PFSK-1 (cell line): ENCODE data around the gene HJURP.

ENCODE experiments used
- FOXP2 ChIP-seq: optimal IDR thresholded peaks from 2 replicates; pipeline ENCODE3; 2011; ENCODE audit warnings: borderline replicate concordance, control low read depth, inconsistent platforms; ENCODE audit not compliant: insufficient read depth; ENCODE audit errors: extremely low read length, extremely low read depth
- POLR2AphosphoS5 ChIP-seq: IDR thresholded peaks from 2 replicates; pipeline ENCODE4 v1.6.1; 2012; ENCODE audit warnings: low read depth, mild to moderate bottlenecking, control low read depth, low read length, moderate library complexity
- SIN3A ChIP-seq: IDR thresholded peaks from 2 replicates; pipeline ENCODE4 v1.6.1; 2012; ENCODE audit warnings: mild to moderate bottlenecking, low read length, moderate library complexity, borderline replicate concordance; ENCODE audit not compliant: insufficient read depth
- TAF1 ChIP-seq: IDR thresholded peaks from 2 replicates; pipeline ENCODE4 v1.6.1; 2012; ENCODE audit warnings: low read length, control low read depth, borderline replicate concordance; ENCODE audit not compliant: insufficient read depth
- TF ChIP-seq, protein P1 (sequence below), 2 experiments: IDR thresholded peaks; 2 replicates each; pipeline versions ENCODE4 v1.6.1 to v1.8.0; 2011 to 2012; ENCODE audit warnings: low read depth in 2 of 2, low read length in 2 of 2, control low read depth in 1 of 2, inconsistent platforms in 1 of 2, mild to moderate bottlenecking in 1 of 2, moderate library complexity in 1 of 2; ENCODE audit not compliant: insufficient read depth in 1 of 2

Gene HJURP

DNA sequence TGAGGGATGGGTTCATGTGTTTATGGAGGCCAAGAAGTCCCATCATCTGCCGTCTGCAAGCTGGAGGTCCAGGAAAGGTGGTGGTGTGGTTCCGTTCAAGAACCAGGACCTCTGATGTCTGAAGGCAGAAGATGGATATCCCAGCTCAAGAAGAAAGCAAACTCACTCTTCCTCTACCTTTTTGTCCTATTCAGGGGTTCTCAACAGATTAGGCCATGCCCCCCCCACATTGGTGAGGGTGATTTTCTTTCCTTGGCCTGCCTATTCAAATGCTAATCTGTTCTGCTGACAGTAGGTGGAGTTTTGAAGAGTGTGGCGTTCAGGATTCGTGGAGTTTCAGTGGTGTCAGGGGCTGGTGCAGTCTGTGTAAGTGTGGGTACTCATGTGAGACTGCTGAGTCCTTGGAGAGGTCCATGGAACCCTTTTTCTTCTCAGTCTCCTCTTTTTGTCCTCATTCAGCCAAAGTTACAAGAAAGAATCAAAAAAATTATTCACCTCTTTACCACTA, 8.0 kb upstream of the HJURP start:
- TF ChIP-seq TAF1 (no peak), FOXP2 (no peak), POLR2AphosphoS5 (no peak), SIN3A (no peak)
- TF ChIP-seq, protein P1, sequence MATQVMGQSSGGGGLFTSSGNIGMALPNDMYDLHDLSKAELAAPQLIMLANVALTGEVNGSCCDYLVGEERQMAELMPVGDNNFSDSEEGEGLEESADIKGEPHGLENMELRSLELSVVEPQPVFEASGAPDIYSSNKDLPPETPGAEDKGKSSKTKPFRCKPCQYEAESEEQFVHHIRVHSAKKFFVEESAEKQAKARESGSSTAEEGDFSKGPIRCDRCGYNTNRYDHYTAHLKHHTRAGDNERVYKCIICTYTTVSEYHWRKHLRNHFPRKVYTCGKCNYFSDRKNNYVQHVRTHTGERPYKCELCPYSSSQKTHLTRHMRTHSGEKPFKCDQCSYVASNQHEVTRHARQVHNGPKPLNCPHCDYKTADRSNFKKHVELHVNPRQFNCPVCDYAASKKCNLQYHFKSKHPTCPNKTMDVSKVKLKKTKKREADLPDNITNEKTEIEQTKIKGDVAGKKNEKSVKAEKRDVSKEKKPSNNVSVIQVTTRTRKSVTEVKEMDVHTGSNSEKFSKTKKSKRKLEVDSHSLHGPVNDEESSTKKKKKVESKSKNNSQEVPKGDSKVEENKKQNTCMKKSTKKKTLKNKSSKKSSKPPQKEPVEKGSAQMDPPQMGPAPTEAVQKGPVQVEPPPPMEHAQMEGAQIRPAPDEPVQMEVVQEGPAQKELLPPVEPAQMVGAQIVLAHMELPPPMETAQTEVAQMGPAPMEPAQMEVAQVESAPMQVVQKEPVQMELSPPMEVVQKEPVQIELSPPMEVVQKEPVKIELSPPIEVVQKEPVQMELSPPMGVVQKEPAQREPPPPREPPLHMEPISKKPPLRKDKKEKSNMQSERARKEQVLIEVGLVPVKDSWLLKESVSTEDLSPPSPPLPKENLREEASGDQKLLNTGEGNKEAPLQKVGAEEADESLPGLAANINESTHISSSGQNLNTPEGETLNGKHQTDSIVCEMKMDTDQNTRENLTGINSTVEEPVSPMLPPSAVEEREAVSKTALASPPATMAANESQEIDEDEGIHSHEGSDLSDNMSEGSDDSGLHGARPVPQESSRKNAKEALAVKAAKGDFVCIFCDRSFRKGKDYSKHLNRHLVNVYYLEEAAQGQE (IDR thresholded peaks at IDR 0.05; ENCODE audit: insufficient read depth in 1 of 2, low read depth in 2 of 2, low read length in 2 of 2): no peak

DNA sequence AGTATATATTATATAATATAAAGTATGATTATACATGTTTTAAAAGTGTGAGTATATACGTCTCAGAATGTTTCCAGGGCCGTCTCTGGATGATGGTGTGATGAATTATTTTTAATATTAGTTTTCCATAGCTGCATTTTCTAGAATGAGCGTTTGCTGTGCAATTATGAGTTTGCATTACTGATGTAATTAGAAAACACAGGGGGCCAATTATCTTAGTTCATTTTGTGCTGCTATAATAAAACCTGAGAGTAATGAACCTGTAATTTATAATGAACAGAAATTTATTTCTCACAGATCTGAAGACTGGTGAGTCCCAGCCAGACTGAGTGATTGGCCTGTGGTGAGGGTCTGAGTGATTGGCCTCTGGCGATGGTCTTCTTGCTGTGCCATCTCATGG, 4.0 kb upstream of the HJURP start:
- TF ChIP-seq, protein P1 (IDR thresholded peaks at IDR 0.05; ENCODE audit: insufficient read depth in 1 of 2, low read depth in 2 of 2, low read length in 2 of 2): no peak
- TF ChIP-seq TAF1: no peak
- TF ChIP-seq FOXP2: no peak
- no peak for TF ChIP-seq POLR2AphosphoS5
- TF ChIP-seq SIN3A: no peak

DNA sequence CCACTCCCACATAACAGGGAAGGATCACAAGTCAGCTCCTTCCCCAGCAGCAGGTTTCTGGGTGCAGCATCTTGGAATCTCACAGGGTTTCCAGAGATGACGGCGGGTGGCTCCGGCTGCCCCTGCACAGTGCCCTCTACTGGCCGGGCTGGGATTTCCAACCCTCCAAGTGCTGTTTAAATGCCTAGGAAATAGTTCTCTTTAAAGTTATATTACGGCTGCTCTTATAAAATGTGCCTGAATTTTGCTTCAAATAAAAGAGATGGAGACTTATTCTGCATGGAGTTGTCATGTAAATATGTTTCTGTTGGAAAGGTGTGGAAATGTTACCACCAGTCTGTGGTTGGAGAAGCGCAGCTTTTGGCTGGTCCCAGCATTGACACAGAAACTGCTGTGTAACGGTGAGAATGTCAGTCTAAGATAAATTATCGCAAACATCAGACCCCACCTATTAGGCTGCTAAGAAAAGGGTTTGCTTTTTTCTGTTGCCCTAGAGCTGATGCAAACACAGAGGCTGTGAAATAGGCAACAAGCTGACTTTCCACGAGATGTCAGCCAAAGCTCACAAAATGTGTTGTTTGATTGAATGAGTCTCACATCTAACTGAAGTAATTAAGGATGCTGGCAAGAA, 3.3 kb upstream of the HJURP start:
- TF ChIP-seq SIN3A: no peak
- TF ChIP-seq, protein P1 (IDR thresholded peaks at IDR 0.05; ENCODE audit: insufficient read depth in 1 of 2, low read depth in 2 of 2, low read length in 2 of 2): no peak
- TF ChIP-seq POLR2AphosphoS5: no peak
- no peak for TF ChIP-seq FOXP2
- TF ChIP-seq TAF1: no peak

DNA sequence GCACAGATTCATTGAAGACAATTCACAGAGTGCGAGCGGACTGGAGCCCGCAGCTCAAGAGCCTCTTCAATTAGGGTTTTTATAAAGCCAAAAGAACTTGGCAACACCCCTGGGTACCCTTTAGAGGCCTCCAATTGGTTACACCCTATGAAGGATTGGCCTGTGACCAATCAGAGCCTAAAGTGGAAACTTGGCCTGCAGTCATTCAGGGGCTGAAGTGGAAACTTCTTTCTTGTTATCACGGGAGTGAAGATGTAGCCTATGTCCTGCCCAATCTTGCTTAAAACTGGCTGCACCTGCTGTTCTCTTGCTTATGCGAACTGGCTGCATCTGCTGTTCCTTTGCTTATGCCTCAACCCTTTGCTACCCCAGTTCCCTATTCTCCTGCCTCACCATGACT, 1.8 kb upstream of the HJURP start:
- no peak for TF ChIP-seq TAF1
- TF ChIP-seq FOXP2: no peak
- TF ChIP-seq POLR2AphosphoS5: no peak
- TF ChIP-seq, protein P1 (IDR thresholded peaks at IDR 0.05; ENCODE audit: insufficient read depth in 1 of 2, low read depth in 2 of 2, low read length in 2 of 2): no peak
- TF ChIP-seq SIN3A: no peak

DNA sequence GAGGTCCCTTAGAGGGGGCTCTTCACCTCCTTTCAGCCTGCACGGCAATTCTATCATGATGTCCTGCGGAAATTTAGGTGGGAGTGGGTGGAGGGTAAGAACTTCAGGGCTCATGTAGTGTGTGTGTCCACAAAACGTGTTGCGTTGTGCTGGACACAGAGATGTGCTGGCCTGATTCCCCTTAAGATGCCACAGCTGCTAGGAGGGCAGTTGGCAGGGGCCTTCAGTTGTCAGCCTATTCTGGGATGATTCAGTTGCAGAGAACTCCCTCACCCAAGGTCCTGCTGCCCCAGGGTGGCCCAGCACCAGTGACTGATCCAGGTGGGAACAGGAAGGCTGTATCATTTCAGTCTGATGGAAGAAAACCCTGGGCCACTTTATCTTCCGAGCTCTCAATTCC, 1.0 kb upstream of the HJURP start:
- no peak for TF ChIP-seq POLR2AphosphoS5
- no peak for TF ChIP-seq SIN3A
- no peak for TF ChIP-seq FOXP2
- TF ChIP-seq, protein P1 (IDR thresholded peaks at IDR 0.05; ENCODE audit: insufficient read depth in 1 of 2, low read depth in 2 of 2, low read length in 2 of 2): no peak
